GM12878 (cell line): ENCODE measurements around the gene LAMA5. TPM values are rescaled to one million over a fixed set of nuclear protein-coding genes. Genes with fewer than 3 reads are reported as not detected.

Experiments
- ATAC-seq: fragments of 200-7000 bp; cut with Tn5 transposase; 3 replicates; pipeline ENCODE4 v1.9.1; 2020; ENCODE audit warnings: mild to moderate bottlenecking, moderate library complexity
- BruUV-seq: library from RNA; stranded (reverse); fragments of 400-500 nt; replicated peaks from 2 replicates; lab custom pipeline; 2021; lab: Mats Ljungman, UMichigan
- CTCF ChIA-PET: fragments of 300-600 bp; sonication (Branson Sonifier 250); formaldehyde crosslinking; extraction: SDS; loops from one replicate; lab custom pipeline; 2021; ENCODE audit warnings: inconsistent platforms; lab: Yijun Ruan, JAX
- POLR2A ChIA-PET: fragments of 350-600 bp; formaldehyde crosslinking; extraction: SDS; loops from one replicate; lab custom pipeline; 2021; ENCODE audit warnings: inconsistent platforms; lab: Charles Lee
- RAD21 ChIA-PET: fragments of 300-600 bp; sonication (Branson Sonifier 250); formaldehyde crosslinking; loops from one replicate; lab custom pipeline; 2023; ENCODE audit warnings: antibody characterized with exemption; ENCODE audit not compliant: unreplicated experiment; lab: Charles Lee
- SMC1A ChIA-PET: fragments of 300-600 bp; sonication (Branson Sonifier 250); formaldehyde crosslinking; loops from one replicate; lab custom pipeline; 2023; ENCODE audit not compliant: unreplicated experiment, uncharacterized antibody; lab: Charles Lee
- DNase-seq: peaks from one replicate; pipeline ENCODE4 v3.0.0-alpha.2; 2011; ENCODE audit warnings: low read depth, low spot score
- FAIRE-seq: peaks from 3 replicates; lab custom pipeline; 2011; peaks lifted over from hg19 to GRCh38; lab: Jason Lieb, UNC
- H2AFZ ChIP-seq: 2 replicates; pipeline ENCODE4 v1.6.0; 2011; ENCODE audit warnings: low read depth, low read length, control low read depth; ENCODE audit not compliant: control insufficient read depth
- H3K27ac ChIP-seq: 2 replicates; pipeline ENCODE4 v1.5.1; 2011; ENCODE audit warnings: control low read depth; ENCODE audit not compliant: control insufficient read depth, insufficient read depth
- H3K27me3 ChIP-seq, 2 experiments: replicated peaks in 1 of 2; 2 replicates each; pipeline versions ENCODE4 v1.6.0 to v1.6.1; 2011; ENCODE audit warnings: low read length in 1 of 2; ENCODE audit not compliant: control insufficient read depth in 2 of 2, insufficient read depth in 2 of 2
- H3K36me3 ChIP-seq, 2 experiments: 2 replicates each; pipeline ENCODE4 v1.5.1; 2011; ENCODE audit warnings: low read length in 1 of 2; ENCODE audit not compliant: control insufficient read depth in 2 of 2, insufficient read depth in 2 of 2
- H3K4me1 ChIP-seq: 2 replicates; pipeline ENCODE4 v1.6.1; 2011; ENCODE audit warnings: mild to moderate bottlenecking, low read length, moderate library complexity, mixed read lengths; ENCODE audit not compliant: control insufficient read depth, insufficient read depth
- H3K4me2 ChIP-seq: 2 replicates; pipeline ENCODE4 v1.6.0; 2011; ENCODE audit warnings: control low read depth; ENCODE audit not compliant: control insufficient read depth, insufficient read depth
- H3K4me3 ChIP-seq: fragments of 200-600 bp; sonication (generic); 2 replicates; pipeline ENCODE4 v1.5.1; 2016
- H3K79me2 ChIP-seq: 2 replicates; pipeline ENCODE4 v1.6.0; 2011; ENCODE audit warnings: low read length; ENCODE audit not compliant: control insufficient read depth, insufficient read depth
- H3K9ac ChIP-seq: 2 replicates; pipeline ENCODE4 v1.8.0; 2011; ENCODE audit warnings: low read length, control low read depth, mixed read lengths; ENCODE audit not compliant: control insufficient read depth, insufficient read depth
- H3K9me3 ChIP-seq: replicated peaks from 3 replicates; pipeline ENCODE4 v1.5.1; 2011; ENCODE audit warnings: mild to moderate bottlenecking, low read length; ENCODE audit not compliant: control insufficient read depth, insufficient read depth
- H4K20me1 ChIP-seq: 2 replicates; pipeline ENCODE4 v1.6.0; 2011; ENCODE audit not compliant: control insufficient read depth, insufficient read depth
- BACH1 ChIP-seq: fragments of 450-650 bp; IDR thresholded peaks from 2 replicates; pipeline ENCODE4 v1.6.1; 2017; ENCODE audit warnings: mild to moderate bottlenecking, borderline replicate concordance
- BRCA1 ChIP-seq: IDR thresholded peaks from 2 replicates; pipeline ENCODE4 v1.6.1; 2011; ENCODE audit warnings: low read depth, low read length, improper control_type of control experiment
- CBFB ChIP-seq: IDR thresholded peaks from 2 replicates; pipeline ENCODE4 v1.6.1; 2016; ENCODE audit warnings: antibody characterized with exemption, low read depth
- DPF2 ChIP-seq: fragments of 450-650 bp; IDR thresholded peaks from 2 replicates; pipeline ENCODE4 v1.6.1; 2017; ENCODE audit warnings: mild to moderate bottlenecking
- EGR1 ChIP-seq, 2 experiments: IDR thresholded peaks; 1 replicate in 1 of 2; 2 replicates in 1 of 2; pipeline ENCODE4 v1.6.1; 2011 to 2012; ENCODE audit warnings: low read depth in 2 of 2, low read length in 2 of 2, borderline replicate concordance in 1 of 2, mild to moderate bottlenecking in 1 of 2, moderate library complexity in 1 of 2
- IKZF1 ChIP-seq: fragments of 450-650 bp; conservative IDR thresholded peaks from 2 replicates; pipeline ENCODE4 v1.6.1; 2017; ENCODE audit warnings: antibody characterized with exemption, mild to moderate bottlenecking
- KDM1A ChIP-seq: fragments of 200-600 bp; sonication (generic); IDR thresholded peaks from 2 replicates; pipeline ENCODE4 v1.6.1; 2016; ENCODE audit warnings: borderline replicate concordance
- MEF2A ChIP-seq: IDR thresholded peaks from 2 replicates; pipeline ENCODE4 v1.6.1; 2011; ENCODE audit warnings: low read depth, mild to moderate bottlenecking, low read length, moderate library complexity; ENCODE audit not compliant: insufficient read depth
- MTA3 ChIP-seq: IDR thresholded peaks from 2 replicates; pipeline ENCODE4 v1.6.1; 2012; ENCODE audit warnings: low read length, inconsistent platforms, borderline replicate concordance
- NRF1 ChIP-seq: conservative IDR thresholded peaks from 2 replicates; pipeline ENCODE4 v1.6.1; 2011; ENCODE audit warnings: mild to moderate bottlenecking, low read depth, low read length, improper control_type of control experiment
- RCOR1 ChIP-seq: conservative IDR thresholded peaks from 2 replicates; pipeline ENCODE4 v1.6.1; 2012; ENCODE audit warnings: low read depth, low read length, improper control_type of control experiment
- SP1 ChIP-seq: IDR thresholded peaks from one replicate; pipeline ENCODE4 v1.6.1; 2011; ENCODE audit warnings: low read depth, low read length
- STAT1 ChIP-seq: fragments of 450-650 bp; conservative IDR thresholded peaks from 2 replicates; pipeline ENCODE4 v1.6.1; 2014; ENCODE audit warnings: antibody characterized with exemption, mild to moderate bottlenecking
- SUPT20H ChIP-seq: IDR thresholded peaks from 2 replicates; pipeline ENCODE4 v1.6.1; 2011; ENCODE audit warnings: low read depth, mild to moderate bottlenecking, low read length, moderate library complexity, borderline replicate concordance; ENCODE audit not compliant: control insufficient read depth
- ZNF207 ChIP-seq: fragments of 450-650 bp; IDR thresholded peaks from 2 replicates; pipeline ENCODE4 v1.6.1; 2014; ENCODE audit warnings: antibody characterized with exemption, mild to moderate bottlenecking, borderline replicate concordance
- ZNF217 ChIP-seq: fragments of 450-650 bp; IDR thresholded peaks from 2 replicates; pipeline ENCODE4 v1.6.1; 2017; ENCODE audit warnings: antibody characterized with exemption, mild to moderate bottlenecking
- ZNF24 ChIP-seq: fragments of 450-650 bp; IDR thresholded peaks from 2 replicates; pipeline ENCODE4 v1.6.1; 2017; ENCODE audit warnings: antibody characterized with exemption, mild to moderate bottlenecking
- WGBS: methylation state at CpG from one replicate; pipeline ENCODE4 v1.1.6; 2016; ENCODE audit warnings: low lambda C conversion rate; ENCODE audit not compliant: insufficient replicate concordance, insufficient coverage; ENCODE audit errors: missing lambda C conversion rate; 5-methylcytosine and 5-hydroxymethylcytosine counted together
- in situ Hi-C: fragments of 300-500 bp; cut with MboI; formaldehyde crosslinking; loops from 9 replicates; pipeline ENCODE4 v1.14.3; 2018; ENCODE audit warnings: mixed read lengths
- intact Hi-C: fragments of 100-400 bp; cut with micrococcal nuclease; formaldehyde crosslinking; loops from one replicate; pipeline ENCODE4 v1.14.2; 2022; ENCODE audit not compliant: unreplicated experiment
- polyA plus RNA-seq, 11 experiments: library from polyadenylated mRNA; depleted of rRNA in 4 of 11; unstranded in 6 of 11; stranded (reverse) in 5 of 11; fragments of >200 nt; fragmentation: Nextera tagmentation in 4 of 11; fragmentation: Illumina TruSeq in 1 of 11; extraction: Ambion mirVana in 4 of 11; extraction: Trizol in 1 of 11; gene quantifications; 1 replicate in 1 of 11; 2 replicates in 10 of 11; pipeline versions ENCODE4 v1.2.1 to v1.2.3, GENCODE V29; 2011 to 2016; ENCODE audit warnings: inconsistent platforms in 2 of 11, missing spikeins in 2 of 11, low read depth in 1 of 11
- total RNA-seq, 4 experiments: library from RNA; depleted of rRNA in 3 of 4; stranded (reverse); fragments of >200 nt in 3 of 4; fragmentation: Illumina TruSeq in 1 of 4; extraction: Trizol in 1 of 4; gene quantifications; 2 replicates each; pipeline versions ENCODE4 v1.2.1 to v1.2.3, GENCODE V29; 2013 to 2021
- TF ChIP-seq, protein P1 (sequence below): fragments of 450-650 bp; formaldehyde crosslinking; IDR thresholded peaks from 2 replicates; pipeline ENCODE4 v1.4.0; 2020; ENCODE audit warnings: mild to moderate bottlenecking, moderate library complexity
- TF ChIP-seq, protein P2 (sequence below), 3 experiments: IDR thresholded peaks in 2 of 3; conservative IDR thresholded peaks in 1 of 3; 2 replicates each; pipeline ENCODE4 v1.5.1; 2011; ENCODE audit warnings: low read depth in 3 of 3, low read length in 3 of 3, mild to moderate bottlenecking in 3 of 3, control low read depth in 2 of 3, moderate library complexity in 2 of 3, inconsistent platforms in 1 of 3, mixed read lengths in 1 of 3; ENCODE audit not compliant: control insufficient read depth in 2 of 3, insufficient read depth in 1 of 3; ENCODE audit errors: extremely low read depth in 1 of 3

LAMA5 gene
- total and polyA plus RNA-seq, 10 of the 15 experiments (the other 5 are each of a cell fraction or from before 2014, with no cell fraction given) = 0.09 to 3.1 (median 1.6) TPM; not detected in 3

GRCh38 chr20:62291251-62292066 lies 75.7 kb downstream of the LAMA5 start (continued):
- no peak for TF ChIP-seq KDM1A
- no peak for TF ChIP-seq STAT1
- no peak for TF ChIP-seq SUPT20H
- TF ChIP-seq ZNF217 = no peak
- TF ChIP-seq MEF2A = no peak

GRCh38 chr20:62289898-62290297 lies 77.2 kb downstream of the LAMA5 start:
- ChIA-PET SMC1A (no interaction called here), CTCF (no interaction called here), RAD21 (no interaction called here), POLR2A (no interaction called here)
- DNase-seq (no peak), FAIRE-seq (no peak), ATAC-seq (no peak)
- no peaks in the 10 kb centered on the region for H3K27me3 ChIP-seq
- H3K4me1 ChIP-seq = no peaks in the 10 kb centered on the region
- no peak overlapping the region for H3K27ac ChIP-seq
- intact Hi-C loops (no loop called here), in situ Hi-C loops (no loop called here)
- H3K4me2 ChIP-seq = no peak overlapping the region
- peaks cover 3 to 13% of the 10 kb centered on the region in 2 experiments; a peak in 3 of 4 replicates for H3K36me3 ChIP-seq
- no TSS peak for BruUV-seq
- H3K9me3 ChIP-seq = no peaks in the 10 kb centered on the region
- H4K20me1 ChIP-seq = no peaks in the 10 kb centered on the region
- H3K4me3 ChIP-seq = no peak overlapping the region
- WGBS = 98% methylated on average over 8 of the region's 8 CpGs
- no peak overlapping the region for H3K9ac ChIP-seq
- H2AFZ ChIP-seq = no peak overlapping the region
- H3K79me2 ChIP-seq = no peaks in the 10 kb centered on the region
- TF ChIP-seq, protein P1, sequence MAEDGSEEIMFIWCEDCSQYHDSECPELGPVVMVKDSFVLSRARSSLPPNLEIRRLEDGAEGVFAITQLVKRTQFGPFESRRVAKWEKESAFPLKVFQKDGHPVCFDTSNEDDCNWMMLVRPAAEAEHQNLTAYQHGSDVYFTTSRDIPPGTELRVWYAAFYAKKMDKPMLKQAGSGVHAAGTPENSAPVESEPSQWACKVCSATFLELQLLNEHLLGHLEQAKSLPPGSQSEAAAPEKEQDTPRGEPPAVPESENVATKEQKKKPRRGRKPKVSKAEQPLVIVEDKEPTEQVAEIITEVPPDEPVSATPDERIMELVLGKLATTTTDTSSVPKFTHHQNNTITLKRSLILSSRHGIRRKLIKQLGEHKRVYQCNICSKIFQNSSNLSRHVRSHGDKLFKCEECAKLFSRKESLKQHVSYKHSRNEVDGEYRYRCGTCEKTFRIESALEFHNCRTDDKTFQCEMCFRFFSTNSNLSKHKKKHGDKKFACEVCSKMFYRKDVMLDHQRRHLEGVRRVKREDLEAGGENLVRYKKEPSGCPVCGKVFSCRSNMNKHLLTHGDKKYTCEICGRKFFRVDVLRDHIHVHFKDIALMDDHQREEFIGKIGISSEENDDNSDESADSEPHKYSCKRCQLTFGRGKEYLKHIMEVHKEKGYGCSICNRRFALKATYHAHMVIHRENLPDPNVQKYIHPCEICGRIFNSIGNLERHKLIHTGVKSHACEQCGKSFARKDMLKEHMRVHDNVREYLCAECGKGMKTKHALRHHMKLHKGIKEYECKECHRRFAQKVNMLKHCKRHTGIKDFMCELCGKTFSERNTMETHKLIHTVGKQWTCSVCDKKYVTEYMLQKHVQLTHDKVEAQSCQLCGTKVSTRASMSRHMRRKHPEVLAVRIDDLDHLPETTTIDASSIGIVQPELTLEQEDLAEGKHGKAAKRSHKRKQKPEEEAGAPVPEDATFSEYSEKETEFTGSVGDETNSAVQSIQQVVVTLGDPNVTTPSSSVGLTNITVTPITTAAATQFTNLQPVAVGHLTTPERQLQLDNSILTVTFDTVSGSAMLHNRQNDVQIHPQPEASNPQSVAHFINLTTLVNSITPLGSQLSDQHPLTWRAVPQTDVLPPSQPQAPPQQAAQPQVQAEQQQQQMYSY (CRISPR knock-in tag) = no peak
- no peak for TF ChIP-seq ZNF24
- no peak for TF ChIP-seq ZNF207
- no peak for TF ChIP-seq SP1
- no peak for TF ChIP-seq MTA3
- TF ChIP-seq BACH1 = no peak
- TF ChIP-seq, protein P2, sequence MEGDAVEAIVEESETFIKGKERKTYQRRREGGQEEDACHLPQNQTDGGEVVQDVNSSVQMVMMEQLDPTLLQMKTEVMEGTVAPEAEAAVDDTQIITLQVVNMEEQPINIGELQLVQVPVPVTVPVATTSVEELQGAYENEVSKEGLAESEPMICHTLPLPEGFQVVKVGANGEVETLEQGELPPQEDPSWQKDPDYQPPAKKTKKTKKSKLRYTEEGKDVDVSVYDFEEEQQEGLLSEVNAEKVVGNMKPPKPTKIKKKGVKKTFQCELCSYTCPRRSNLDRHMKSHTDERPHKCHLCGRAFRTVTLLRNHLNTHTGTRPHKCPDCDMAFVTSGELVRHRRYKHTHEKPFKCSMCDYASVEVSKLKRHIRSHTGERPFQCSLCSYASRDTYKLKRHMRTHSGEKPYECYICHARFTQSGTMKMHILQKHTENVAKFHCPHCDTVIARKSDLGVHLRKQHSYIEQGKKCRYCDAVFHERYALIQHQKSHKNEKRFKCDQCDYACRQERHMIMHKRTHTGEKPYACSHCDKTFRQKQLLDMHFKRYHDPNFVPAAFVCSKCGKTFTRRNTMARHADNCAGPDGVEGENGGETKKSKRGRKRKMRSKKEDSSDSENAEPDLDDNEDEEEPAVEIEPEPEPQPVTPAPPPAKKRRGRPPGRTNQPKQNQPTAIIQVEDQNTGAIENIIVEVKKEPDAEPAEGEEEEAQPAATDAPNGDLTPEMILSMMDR (IDR thresholded peaks at IDR 0.05 in 2 of 3, conservative IDR thresholded peaks at IDR 0.05 in 1 of 3; ENCODE audit: control insufficient read depth in 2 of 3, extremely low read depth in 1 of 3, insufficient read depth in 1 of 3, low read depth in 3 of 3, low read length in 3 of 3) = no peak
- no peak for TF ChIP-seq BRCA1
- TF ChIP-seq RCOR1 = no peak
- TF ChIP-seq NRF1 = no peak
- TF ChIP-seq IKZF1 = no peak
- TF ChIP-seq ZNF217 = no peak
- no peak for TF ChIP-seq CBFB
- no peak for TF ChIP-seq DPF2
- no peak for TF ChIP-seq EGR1 (IDR thresholded peaks at IDR 0.05; ENCODE audit: borderline replicate concordance in 1 of 2, low read depth in 2 of 2, low read length in 2 of 2)
